GM21576 (cell line): ENCODE data around the gene ESRRB.

Source experiments
- ATAC-seq: cut with Tn5 transposase; IDR thresholded peaks from one replicate; pipeline ENCODE4 v1.9.1; 2021; ENCODE audit warnings: mild to moderate bottlenecking, moderate library complexity; ENCODE audit not compliant: unreplicated experiment

ESRRB gene

DNA sequence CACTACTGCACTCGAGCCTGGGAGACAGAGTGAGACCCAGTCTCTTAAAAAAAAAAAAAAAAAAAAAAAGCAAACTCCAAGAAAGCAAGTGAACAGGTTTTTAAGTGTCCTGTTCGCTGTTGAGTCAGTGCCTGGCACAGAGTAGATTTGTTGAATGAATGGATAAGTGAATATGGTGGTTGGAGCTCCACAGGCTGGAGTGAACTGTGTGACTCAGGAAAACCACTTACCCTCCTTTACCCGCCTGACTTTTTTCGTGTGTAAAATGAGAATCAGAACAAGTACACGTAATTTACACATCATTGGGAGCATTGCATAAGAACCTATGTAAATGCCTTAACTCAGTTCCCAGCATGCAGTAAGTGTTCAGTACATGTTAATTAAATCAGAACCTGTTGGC, 24.0 kb upstream of the ESRRB start:
- ATAC-seq: no peak

DNA sequence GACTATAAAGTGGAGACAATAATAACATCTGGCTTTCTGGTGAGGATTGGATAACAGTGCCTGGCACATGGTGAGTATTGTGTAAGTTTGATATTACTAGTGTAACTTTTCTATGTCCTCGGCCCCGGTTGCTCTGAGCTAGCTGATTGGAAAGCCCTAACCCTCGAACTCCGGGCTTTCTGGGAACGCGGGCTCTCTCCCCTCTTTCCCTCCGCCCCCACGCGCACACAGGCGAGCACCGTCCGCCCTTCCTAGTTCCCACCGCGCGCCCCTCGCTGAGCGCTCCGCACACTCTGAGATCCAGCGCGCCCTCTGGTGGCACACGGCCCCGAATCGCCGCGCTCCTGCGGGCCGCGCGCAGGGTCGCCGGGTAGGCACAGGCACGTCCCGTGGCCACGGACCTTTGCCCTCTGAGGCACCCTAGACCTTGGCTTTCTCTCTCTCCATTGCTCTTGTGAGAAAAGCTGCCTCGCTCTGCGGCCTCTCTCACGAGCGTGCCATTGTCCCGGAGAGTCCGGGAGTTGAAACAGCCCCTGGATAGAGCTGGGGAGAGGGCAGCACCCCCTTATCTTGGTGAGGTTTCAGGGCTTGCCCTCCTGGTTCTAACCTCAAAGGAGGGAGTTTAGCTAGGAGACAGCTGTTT, 23.2 kb upstream of the ESRRB start:
- ATAC-seq: no peak

DNA sequence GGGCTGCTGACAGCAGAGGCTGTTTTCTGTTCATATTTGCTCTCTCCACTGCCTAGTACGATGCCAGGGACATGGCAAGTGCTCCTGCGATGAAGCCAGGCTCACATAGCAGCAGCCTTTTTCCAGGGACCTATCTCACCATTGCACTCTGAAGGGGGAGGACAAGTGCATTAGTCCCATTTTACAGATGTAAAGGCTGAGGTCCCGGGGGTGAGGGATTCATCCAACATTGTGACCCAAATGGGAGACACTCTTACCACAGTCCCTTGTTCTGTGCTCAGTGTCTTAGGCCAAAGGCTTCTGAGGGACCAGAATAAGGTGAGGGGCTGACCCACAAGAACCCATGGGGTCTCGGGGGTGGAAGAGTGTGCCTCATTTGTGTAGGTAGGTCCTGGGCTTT, 21.6 kb upstream of the ESRRB start:
- ATAC-seq: no peak

GRCh38 chr14:76355771-76356170, 20.2 kb upstream of the ESRRB start:
- no peak for ATAC-seq

GRCh38 chr14:76371066-76371465, 4.9 kb upstream of the ESRRB start:
- ATAC-seq: no peak

DNA sequence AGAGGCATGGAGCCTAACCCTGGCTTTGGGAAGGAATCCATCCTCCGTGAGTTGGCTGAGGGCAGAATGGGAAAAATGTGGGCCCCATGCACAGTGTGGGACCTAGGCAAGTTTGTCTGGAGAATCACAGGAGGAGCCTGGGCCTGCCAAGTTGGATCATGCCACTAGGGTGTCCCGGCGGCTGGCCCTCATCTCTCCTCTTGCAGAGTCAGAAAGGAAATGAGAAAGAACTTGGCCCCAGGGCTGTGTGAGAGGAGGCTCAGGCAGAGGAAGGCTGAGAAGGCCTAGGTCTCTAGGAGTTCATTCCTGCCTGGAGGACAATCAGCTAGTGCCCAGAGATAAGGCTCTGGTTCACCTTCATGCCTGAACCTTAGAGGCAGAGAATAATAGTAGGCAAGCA, 2.5 kb upstream of the ESRRB start:
- ATAC-seq: no peak

GRCh38 chr14:76375484-76375883, 453 bp upstream of the ESRRB start:
- no peak for ATAC-seq

DNA sequence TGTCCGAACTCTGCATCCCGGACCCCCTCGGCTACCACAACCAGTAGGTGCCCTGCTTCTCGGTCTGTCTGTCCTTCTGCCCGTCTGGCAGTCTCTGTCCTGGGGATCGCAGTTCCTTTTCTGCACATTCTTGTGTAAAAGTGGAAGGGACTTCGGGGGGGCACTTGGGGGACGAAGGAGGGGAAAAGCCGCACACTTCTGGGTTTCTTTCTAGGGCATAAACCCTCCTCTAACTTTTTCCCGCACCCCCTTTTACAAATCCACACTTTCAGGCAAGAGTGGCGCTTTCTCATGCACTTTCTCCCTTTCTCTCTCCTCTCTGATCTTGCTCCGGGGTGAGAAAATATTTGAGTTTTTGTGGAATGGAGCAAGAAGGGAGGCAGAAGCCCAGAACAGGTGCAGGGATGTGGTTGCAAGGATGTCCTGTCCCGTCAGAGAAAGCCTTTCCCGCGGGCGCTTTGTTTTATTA, 506 bp downstream of the ESRRB start:
- no peak for ATAC-seq

GRCh38 chr14:76376878-76377734, 1.2 kb downstream of the ESRRB start:
- no peak for ATAC-seq

DNA sequence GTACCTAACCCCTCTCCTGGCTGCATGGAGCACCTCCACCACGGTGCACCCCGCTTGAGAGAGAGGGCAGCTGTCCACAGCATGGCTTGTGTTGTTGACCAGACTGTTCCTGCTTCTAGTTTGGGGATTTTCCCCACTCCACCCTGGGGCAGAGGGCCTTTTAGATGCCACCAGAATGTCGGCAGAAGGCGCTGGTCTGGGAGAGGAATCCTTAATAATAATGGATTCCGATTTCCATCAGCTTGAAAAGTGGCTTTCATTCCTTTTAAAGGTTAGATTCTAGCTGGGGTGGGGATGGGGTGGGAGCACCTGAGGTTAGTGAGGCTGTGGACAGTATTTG, 1.8 kb downstream of the ESRRB start:
- no peak for ATAC-seq

DNA sequence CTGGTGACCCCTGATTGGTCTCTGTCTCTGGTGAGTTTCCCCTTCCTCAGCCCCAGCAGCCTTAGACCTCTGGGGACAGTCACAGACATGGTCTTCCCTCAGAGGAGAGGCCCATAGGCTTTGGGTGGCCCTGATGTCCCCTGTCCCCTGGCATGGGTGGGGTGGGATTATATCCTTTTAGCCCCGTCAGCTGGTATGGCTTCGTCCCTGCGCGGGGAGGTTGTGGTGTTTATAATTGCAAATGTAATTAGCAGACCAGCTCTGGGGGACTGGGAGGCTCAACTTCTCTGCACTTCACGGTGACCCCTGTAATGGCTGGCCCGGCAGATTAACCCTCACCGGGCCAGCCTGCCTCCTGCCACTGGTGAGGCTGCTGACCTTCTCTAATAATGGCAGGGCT, 5.1 kb downstream of the ESRRB start:
- no peak for ATAC-seq

DNA sequence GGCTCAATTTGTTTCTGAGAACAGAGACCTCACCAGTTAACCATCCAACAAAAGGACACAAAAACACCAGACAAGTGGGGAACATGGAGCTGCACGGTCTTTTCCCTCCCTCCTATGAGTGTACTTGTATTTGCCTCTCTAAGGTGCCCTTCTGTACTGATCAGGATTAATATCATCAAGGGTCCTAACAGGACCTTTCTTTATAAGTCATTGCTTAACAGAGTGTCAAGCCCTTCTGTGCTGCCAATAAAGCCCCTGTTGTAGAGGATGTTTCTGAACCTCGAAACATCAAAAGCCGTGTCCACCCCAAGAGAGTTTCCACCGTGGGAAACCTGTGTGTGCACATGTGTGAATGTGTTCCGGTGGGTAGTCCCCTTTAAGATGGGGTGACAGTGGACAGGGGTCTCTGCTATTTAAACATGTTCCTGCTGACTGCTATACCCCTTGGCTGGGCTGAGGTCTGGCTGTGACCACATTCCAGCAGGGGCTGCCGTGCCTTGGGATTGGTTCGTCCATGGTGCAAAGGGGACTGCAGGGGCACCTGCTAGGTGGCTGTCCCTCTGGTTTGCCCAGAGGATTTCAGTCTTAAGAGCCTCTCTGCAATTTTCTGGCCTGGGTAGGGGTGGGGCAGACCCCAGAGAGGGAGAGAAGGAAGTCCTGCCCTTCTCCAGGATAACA, 6.0 kb downstream of the ESRRB start:
- no peak for ATAC-seq

GRCh38 chr14:76382495-76382832, 6.5 kb downstream of the ESRRB start:
- ATAC-seq: no peak

- ATAC-seq: no peak
Observed at GRCh38 chr14:76385435-76385834, 9.5 kb downstream of the ESRRB start.

- peak; percentile 58 for ATAC-seq
Observed at GRCh38 chr14:76386944-76387782, 11.2 kb downstream of the ESRRB start.

DNA sequence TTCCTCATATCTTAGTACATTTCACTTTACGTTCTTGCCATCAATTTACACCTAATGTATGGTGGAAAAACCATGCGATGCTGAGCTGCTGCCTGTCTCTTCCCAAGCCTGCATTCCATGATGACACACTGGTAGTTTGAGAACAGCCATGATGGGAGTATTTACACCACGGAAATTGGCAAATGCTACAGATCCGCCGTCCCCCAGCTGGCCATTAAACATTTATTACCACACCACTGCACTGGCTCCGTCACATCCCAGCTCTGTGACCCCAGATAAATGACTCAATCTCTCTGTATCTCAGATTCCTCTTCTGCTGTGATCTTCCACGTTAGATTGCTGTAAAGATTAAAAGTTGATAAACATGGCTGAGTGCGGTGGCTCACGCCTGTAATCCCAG, 13.9 kb downstream of the ESRRB start:
- no peak for ATAC-seq

DNA sequence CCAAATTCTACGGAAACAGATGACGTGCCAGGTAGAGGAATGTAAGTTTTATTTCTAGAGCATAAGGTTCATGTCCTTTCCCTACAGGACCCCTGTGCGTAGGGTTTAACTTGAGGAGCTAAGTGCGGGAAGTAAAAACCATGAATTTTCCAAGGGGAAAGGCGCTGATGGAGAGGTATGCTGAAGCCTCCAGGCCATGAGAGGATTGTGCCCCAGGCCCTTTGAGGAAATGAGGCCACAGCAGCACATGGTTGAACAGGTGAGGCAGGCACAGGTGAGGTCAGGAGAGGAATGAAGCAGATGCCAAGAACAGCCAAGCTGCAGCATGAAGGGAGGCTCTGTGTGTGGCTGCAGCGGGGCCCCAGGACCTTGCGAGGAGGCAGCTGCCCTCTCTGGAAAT, 14.7 kb downstream of the ESRRB start:
- ATAC-seq: no peak

DNA sequence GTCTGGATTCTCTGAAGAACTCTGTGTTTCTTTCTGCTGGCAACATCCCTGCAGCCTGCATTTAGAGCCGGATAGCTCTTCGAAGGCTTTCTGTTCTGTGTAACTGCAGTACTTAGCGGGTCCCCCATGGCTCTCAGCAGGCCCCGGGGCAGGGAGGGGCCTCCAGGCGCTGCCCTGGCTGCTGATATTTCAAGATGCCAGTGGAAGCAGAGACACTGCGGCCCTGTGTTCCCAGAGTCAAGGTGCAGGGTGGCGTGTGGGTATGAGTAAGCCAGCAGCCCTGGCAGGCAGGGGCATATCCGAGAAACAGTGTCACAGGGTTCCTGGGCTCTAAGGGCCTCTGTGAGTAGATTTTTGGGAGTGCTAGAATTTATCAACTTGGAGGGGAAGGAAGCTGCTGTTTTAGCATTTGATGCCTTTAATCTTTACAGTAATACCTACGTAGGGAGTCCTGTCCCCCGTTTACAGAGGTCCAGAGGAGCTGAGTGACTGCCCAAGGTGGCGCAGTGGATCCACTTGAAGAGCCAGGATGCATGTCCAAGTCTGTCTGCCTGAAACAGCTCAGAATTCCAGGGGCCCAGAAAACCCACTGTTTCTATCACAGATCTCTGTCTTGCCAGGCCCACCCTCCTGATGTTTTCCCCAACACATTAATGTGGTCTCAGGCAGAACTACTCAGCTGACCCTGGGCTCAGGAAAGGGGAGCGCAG, 16.2 kb downstream of the ESRRB start:
- no peak for ATAC-seq

- no peak for ATAC-seq
Observed at GRCh38 chr14:76394569-76394968, 18.6 kb downstream of the ESRRB start.

GRCh38 chr14:76395161-76395560, 19.2 kb downstream of the ESRRB start:
- no peak for ATAC-seq
